ENCODE results near the gene SRRM4. TPM values are rescaled to one million over a fixed set of nuclear protein-coding genes. Genes with fewer than 3 reads are reported as not detected.

SRRM4 gene
- total RNA-seq, 1 experiment from 2014 or later, result not detected

- TF ChIP-seq CTCF (IDR thresholded peaks at IDR 0.05; ENCODE audit: unreplicated experiment), result no peak
- DNase-seq (ENCODE audit: unreplicated experiment), result no peak
- POLR2A ChIA-PET, result no interaction called here
- Mint-ChIP-seq H3K36me3 (ENCODE audit: insufficient read depth, unreplicated experiment) (no peaks in the 10 kb centered on the region), H3K4me1 (ENCODE audit: insufficient read depth, unreplicated experiment) (no peaks in the 10 kb centered on the region), H3K27me3 (ENCODE audit: insufficient read depth, unreplicated experiment) (peaks cover 48% of the 10 kb centered on the region), H3K27ac (ENCODE audit: low read depth, unreplicated experiment) (no peak overlapping the region), H3K4me3 (ENCODE audit: unreplicated experiment) (no peak overlapping the region), H3K9me3 (ENCODE audit: unreplicated experiment) (peaks cover 7% of the 10 kb centered on the region)
- intact Hi-C loops (cut with micrococcal nuclease), result no loop called here
- no TSS peak for BruUV-seq (replicated peaks)
- CTCF ChIA-PET, result interaction anchor here (0.5 kb wide), 1 partner anchor 793 kb away, joined by 3 read pairs; the partner anchor contains the start of gene SUDS3
Measured at GRCh38 chr12:119169150-119169549, 187.8 kb downstream of the SRRM4 start.

- peaks cover 4% of the 10 kb centered on the region for H3K4me1 Mint-ChIP-seq (ENCODE audit: insufficient read depth, unreplicated experiment)
- POLR2A ChIA-PET, result interaction anchor here (0.6 kb wide), 1 partner anchor 720 kb away, joined by 3 read pairs; no protein-coding TSS in a partner anchor
- peaks cover 43% of the 10 kb centered on the region for H3K27me3 Mint-ChIP-seq (ENCODE audit: insufficient read depth, unreplicated experiment)
- intact Hi-C loops (cut with micrococcal nuclease), result loop anchor here (10.0 kb wide), 1 partner anchor 54 kb away; no protein-coding TSS in a partner anchor
- H3K9me3 Mint-ChIP-seq (ENCODE audit: unreplicated experiment), result peaks cover 7% of the 10 kb centered on the region
- TF ChIP-seq CTCF (IDR thresholded peaks at IDR 0.05; ENCODE audit: unreplicated experiment), result no peak
- CTCF ChIA-PET, result interaction anchor here (0.6 kb wide), 1 partner anchor 11 kb away, joined by 3 read pairs; no protein-coding TSS in a partner anchor
- BruUV-seq (replicated peaks), result no TSS peak
- no peak overlapping the region for H3K4me3 Mint-ChIP-seq (ENCODE audit: unreplicated experiment)
- H3K27ac Mint-ChIP-seq (ENCODE audit: low read depth, unreplicated experiment), result no peak overlapping the region
- H3K36me3 Mint-ChIP-seq (ENCODE audit: insufficient read depth, unreplicated experiment), result no peaks in the 10 kb centered on the region
- no peak for DNase-seq (ENCODE audit: unreplicated experiment)
Measured at GRCh38 chr12:119171291-119171690, 189.9 kb downstream of the SRRM4 start.

- BruUV-seq (replicated peaks), result no TSS peak
- no peak overlapping the region for H3K4me3 Mint-ChIP-seq (ENCODE audit: unreplicated experiment)
- no peak for DNase-seq (ENCODE audit: unreplicated experiment)
- no peak overlapping the region for H3K27ac Mint-ChIP-seq (ENCODE audit: low read depth, unreplicated experiment)
- H3K4me1 Mint-ChIP-seq (ENCODE audit: insufficient read depth, unreplicated experiment), result peaks cover 6% of the 10 kb centered on the region
- intact Hi-C loops (cut with micrococcal nuclease), result loop anchor here (10.0 kb wide), 1 partner anchor 53 kb away; no protein-coding TSS in a partner anchor
- TF ChIP-seq CTCF (IDR thresholded peaks at IDR 0.05; ENCODE audit: unreplicated experiment), result no peak
- H3K36me3 Mint-ChIP-seq (ENCODE audit: insufficient read depth, unreplicated experiment), result no peaks in the 10 kb centered on the region
- POLR2A ChIA-PET, result interaction anchor here (1.0 kb wide), 1 partner anchor 13 kb away, joined by 3 read pairs; no protein-coding TSS in a partner anchor
- CTCF ChIA-PET, result interaction anchor here (0.6 to 0.7 kb wide), 2 partner anchors 10 to 170 kb away, joined by 3 read pairs; no protein-coding TSS in a partner anchor
- H3K9me3 Mint-ChIP-seq (ENCODE audit: unreplicated experiment), result peaks cover 7% of the 10 kb centered on the region
- peaks cover 37% of the 10 kb centered on the region for H3K27me3 Mint-ChIP-seq (ENCODE audit: insufficient read depth, unreplicated experiment)
Measured at GRCh38 chr12:119171691-119172425, 190.5 kb downstream of the SRRM4 start.

DNA sequence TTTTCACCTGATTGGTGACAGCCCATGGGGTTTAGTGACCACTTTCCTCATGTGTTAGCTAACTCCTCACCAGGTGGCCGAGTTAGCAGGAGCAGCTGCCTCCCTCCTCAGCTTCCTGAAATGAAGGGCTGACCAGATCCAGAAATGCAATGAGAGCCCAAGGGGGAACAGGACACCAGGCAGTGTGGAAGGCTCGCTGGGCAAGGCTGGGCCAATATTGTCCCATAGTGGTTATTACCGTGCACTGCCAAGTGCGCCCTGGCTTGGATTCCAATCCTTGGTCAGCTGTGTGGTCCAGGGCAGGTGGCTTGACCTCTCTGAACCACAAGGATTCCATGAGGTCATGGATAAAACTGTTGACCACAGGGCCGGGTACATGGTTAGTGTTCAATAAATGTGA, 193.7 kb downstream of the SRRM4 start:
- Mint-ChIP-seq H3K9me3 (ENCODE audit: unreplicated experiment) (no peaks in the 10 kb centered on the region), H3K4me1 (ENCODE audit: insufficient read depth, unreplicated experiment) (peaks cover 19% of the 10 kb centered on the region), H3K27ac (ENCODE audit: low read depth, unreplicated experiment) (no peak overlapping the region), H3K27me3 (ENCODE audit: insufficient read depth, unreplicated experiment) (peaks cover 28% of the 10 kb centered on the region), H3K36me3 (ENCODE audit: insufficient read depth, unreplicated experiment) (no peaks in the 10 kb centered on the region), H3K4me3 (ENCODE audit: unreplicated experiment) (no peak overlapping the region)
- no peak for DNase-seq (ENCODE audit: unreplicated experiment)
- ChIA-PET POLR2A (no interaction called here), CTCF (interaction anchor here (0.7 kb wide), 1 partner anchor 470 kb away, joined by 3 read pairs; no protein-coding TSS in a partner anchor)
- intact Hi-C loops (cut with micrococcal nuclease), result loop anchor here (10.0 kb wide), 1 partner anchor 50 kb away; no protein-coding TSS in a partner anchor
- no peak for TF ChIP-seq CTCF (IDR thresholded peaks at IDR 0.05; ENCODE audit: unreplicated experiment)
- BruUV-seq (replicated peaks), result no TSS peak
